Suppressor macrophage treated with lipopolysaccharide for 1 hour (primary cell): ENCODE results near the gene STPG2.

Source experiments
- DNase-seq, 3 donors: peaks; one replicate each; pipeline ENCODE4 v3.0.0-alpha.2; 2020 to 2022

The STPG2 gene

GRCh38 chr4:98143001-98143899 lies at the start of gene STPG2:
STPG2 (minus strand) TSS chr4:98143476.
- DNase-seq, result peak; percentile 95 to 97 (median 97)

DNA sequence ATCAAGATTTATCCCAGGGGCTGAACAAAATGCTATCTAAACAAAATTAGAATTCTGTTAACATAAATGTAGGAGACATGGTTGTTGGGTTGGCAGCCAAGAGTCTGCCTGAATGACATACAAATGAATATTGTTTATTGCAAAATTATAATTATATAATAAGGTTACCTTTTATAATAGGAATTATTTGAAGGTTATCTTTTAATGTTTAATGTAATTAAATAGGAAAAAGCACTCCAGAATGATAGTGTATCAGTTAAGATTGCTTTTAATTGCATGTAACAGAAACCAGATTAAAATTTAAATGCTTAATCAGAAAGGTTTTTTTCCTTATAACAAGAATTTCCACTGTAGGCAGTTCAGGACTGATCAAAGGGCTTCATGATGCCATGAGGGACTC lies 42.0 kb upstream of the STPG2 start:
- no peak for DNase-seq

DNA sequence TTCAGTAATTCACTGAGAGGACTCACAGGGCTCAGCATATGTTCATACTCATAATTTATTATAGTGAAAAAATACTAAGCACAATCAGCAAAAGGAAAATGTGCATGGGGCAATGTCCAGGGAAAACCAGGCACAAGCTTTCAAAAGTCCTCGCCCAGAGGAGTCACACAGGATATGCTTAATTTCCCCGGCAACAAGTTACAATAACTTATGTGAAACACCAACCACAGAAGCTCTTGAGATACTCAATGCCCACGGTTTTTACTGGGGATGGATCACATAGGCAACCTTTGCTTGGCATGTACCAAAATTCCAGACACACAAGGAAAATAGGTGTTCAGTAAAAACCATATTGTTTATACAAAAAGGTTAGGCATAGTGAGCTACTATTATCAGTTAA lies 38.5 kb upstream of the STPG2 start:
- no peak for DNase-seq

GRCh38 chr4:98179951-98180350 lies 36.7 kb upstream of the STPG2 start:
- no peak for DNase-seq

DNA sequence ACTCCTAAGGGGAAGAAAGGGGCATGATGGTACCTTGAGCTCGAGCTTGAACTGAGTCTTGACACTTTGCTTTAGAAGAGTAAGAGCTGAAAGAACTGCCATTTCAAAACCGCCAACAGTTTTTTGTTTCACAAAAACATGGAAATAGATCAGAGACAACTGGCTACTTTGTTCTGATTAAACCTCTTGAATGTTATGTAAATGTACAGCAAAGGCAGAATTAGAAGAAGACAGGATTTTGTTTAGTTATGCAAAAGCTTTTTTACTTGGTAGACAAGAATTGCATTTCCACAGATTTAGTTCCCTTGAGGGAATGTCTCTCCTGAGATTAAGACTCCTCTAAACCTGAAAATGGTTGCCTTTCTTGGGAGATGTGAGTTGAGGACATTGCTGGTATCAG lies 33.3 kb upstream of the STPG2 start:
- no peak for DNase-seq

DNA sequence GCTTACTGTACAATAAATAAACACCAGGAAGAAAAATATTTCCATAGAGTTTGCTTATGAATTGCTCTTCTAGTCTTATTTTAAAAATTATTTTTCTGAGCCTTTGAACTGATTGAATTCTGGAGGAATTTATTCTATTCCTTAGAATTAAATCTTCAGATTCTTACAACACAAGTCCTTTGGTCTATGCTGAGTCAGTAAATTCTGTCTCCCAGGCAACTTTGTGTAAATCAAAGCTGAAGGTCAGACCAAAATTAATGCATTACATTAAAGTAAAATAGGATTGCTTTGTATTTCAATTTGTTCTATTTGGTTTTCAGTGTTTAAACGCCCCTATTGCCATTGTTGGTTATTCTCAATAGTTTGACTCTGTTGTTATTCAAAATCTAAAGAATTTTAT lies 26.8 kb upstream of the STPG2 start:
- DNase-seq, result no peak

GRCh38 chr4:98166731-98167041 lies 23.4 kb upstream of the STPG2 start:
- no peak for DNase-seq

DNA sequence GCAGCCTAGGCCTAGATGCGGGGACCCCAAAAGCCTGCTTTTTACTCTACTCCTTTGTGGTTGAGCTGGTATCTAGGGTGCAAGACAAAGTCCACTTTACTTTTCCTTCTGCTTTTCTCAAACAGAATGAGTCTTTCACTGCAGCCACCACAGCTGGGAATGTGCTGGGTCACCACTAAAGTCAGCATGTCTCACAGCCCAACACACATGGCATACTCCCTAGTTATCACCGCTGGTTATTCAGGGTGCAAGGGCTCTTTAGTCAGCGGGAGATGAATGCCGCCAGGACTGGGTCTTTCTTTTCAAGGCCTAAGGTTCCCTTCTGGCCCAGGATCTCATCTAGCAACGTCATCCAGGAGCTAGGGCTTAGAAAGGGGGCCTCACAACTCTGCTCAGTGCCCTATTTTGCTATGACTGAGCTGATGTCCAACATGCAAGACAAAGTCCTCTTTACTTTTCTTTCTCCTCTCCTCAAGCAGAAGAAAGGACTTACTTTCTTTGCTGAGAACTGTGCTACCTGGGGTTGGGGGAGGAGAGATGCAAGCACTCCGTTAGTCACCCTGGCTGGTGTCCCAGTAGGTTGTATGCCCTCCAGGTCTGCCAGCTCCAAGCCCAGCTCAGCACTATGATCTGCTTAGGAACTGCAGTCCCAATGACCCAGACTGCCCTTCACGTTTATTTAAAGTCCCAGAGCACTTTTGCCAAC lies 22.9 kb upstream of the STPG2 start:
- no peak for DNase-seq

DNA sequence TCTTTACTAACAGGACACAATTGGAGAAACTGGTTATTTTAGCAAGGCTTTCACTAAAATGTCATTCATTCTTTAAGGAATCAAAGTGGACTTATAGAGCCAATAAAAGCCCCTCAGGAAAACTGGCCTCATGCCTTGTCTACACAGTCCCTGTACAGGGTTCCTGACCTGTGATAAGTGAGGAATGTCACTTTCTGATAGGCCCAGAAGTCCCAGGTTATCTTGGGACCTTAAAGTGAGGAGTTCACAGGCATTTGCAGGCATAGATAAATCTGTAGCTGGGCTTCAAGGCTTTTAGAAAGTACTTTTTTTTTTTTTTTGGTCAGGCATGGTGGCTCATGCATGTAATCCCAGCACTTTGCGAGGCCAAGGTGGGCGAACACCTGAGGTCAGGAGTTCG lies 19.4 kb upstream of the STPG2 start:
- DNase-seq, result no peak

- DNase-seq, result peak in 1 of 3 donors; percentile 18
Measured at GRCh38 chr4:98151145-98151924, 8.1 kb upstream of the STPG2 start.

DNA sequence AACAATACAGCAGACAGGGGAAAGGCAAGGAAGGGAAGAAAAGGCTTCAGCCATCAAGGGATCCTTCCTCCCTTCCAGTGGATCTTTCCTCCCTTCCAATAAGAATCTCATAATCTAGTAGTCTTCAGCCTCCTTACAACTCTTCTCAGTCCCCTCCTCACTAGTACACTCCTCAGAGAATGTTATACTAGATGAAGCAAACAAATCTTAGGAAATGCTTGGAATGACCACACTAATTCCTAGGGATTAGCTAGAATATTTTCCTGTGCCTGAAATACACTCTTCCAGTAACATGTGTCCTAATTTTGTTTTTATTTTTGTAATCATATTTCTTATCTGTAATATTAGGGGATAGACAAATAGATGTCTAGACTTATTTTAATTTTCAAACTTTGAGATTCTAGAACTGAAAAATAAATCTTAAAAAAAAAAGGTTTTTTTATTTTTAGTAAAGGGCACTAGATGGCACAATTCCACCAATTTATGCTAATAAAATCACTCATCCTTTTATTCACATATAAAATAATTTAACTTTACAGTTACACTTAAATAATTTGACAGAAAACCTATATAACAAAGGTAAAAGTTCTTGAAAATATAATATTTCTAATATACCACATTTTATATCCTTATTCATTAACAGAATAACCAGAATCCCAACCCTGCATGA lies 7.0 kb upstream of the STPG2 start:
- DNase-seq, result peak; percentile 11 to 49 (median 38)

GRCh38 chr4:98148856-98149255 lies 5.6 kb upstream of the STPG2 start:
- no peak for DNase-seq

GRCh38 chr4:98126141-98126540 lies 17.1 kb downstream of the STPG2 start:
- DNase-seq, result no peak

GRCh38 chr4:98125585-98125984 lies 17.7 kb downstream of the STPG2 start:
- DNase-seq, result no peak

GRCh38 chr4:98117363-98117762 lies 25.9 kb downstream of the STPG2 start:
- no peak for DNase-seq

- DNase-seq, result peak in 1 of 3 donors; percentile 4
Measured at GRCh38 chr4:98113012-98113411, 30.3 kb downstream of the STPG2 start.

- no peak for DNase-seq
Measured at GRCh38 chr4:98110929-98111328, 32.3 kb downstream of the STPG2 start.

- DNase-seq, result no peak
Measured at GRCh38 chr4:98110214-98110613, 33.1 kb downstream of the STPG2 start.

- no peak for DNase-seq
Measured at GRCh38 chr4:98102660-98103059, 40.6 kb downstream of the STPG2 start.

DNA sequence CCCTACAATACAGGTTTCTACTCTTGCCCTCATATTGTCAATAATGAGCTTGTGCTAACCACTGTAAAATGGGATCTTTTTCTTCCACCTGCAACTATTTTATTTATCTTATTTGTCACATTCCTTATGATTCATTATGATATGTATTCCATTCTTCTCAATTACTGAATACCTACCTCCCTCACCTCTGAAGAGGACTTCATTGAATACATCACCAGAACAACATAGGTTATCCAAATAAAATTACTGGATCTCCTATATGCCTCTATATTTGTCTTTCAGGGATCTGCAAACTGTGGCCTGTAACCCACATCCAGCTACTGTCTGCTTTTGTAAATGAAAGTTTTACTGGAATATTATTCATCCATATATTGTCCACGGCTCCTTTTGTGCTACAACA lies 41.3 kb downstream of the STPG2 start:
- DNase-seq, result no peak

DNA sequence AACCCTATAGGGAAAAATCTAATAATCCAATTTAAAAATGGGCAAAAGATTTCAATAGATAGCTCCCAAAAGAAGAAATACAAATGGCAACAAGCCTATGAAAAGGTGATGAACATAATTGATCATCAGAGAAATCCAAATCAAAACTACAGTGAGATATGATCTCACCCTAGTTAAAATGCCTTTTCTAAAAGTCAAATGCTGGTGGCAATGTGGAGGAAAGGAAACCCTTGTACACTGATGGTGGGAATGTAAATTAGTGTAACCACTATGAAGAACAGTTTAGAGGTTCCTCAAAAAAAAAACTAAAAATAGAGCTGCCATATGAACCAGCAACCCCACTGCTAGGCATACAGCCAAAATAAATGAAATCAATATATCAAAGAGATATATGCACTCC lies 44.5 kb downstream of the STPG2 start:
- no peak for DNase-seq

GRCh38 chr4:98094118-98094517 lies 49.2 kb downstream of the STPG2 start:
- no peak for DNase-seq

DNA sequence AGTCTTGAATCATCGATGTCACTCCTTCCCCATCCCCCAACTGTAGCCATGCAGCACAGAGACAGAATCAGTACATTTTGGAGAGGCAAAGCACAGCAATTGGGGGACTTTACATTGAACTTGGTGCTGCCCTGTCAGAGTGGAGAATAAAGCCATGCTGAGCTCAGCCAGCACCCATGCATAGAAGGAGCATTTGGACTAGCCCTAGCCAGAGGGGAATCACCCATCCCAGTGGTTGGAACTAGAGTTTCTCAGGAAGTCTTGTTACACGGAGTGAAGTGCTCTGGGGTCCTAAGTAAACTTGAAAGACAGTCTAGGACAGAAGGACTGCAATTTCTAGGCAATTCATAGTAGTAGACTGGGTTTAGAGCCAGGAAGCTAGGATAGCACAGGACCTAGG lies 49.6 kb downstream of the STPG2 start:
- DNase-seq, result no peak
